T-cell (primary cell): ENCODE results near the gene WBP1L. TPM values are rescaled to one million over a fixed set of nuclear protein-coding genes. Genes with fewer than 3 reads are reported as not detected.
"Not testable (repeated sequence)": the region's sequence is repeated elsewhere in the genome, so short reads cannot be mapped to it uniquely, and the experiment has no call there.

Source experiments
- ATAC-seq, 4 experiments: fragments of 200-7000 bp in 3 of 4; fragments of 150-1000 bp in 1 of 4; cut with Tn5 transposase; replicated peaks in 1 of 4; 1 replicate in 3 of 4; 2 replicates in 1 of 4; pipeline ENCODE4 v1.10.0; 2021; ENCODE audit warnings: moderate library complexity in 3 of 4, mild to moderate bottlenecking in 2 of 4, moderate number of reproducible peaks in 1 of 4
- CTCF ChIA-PET, 2 donors: fragments of 300-600 bp; sonication (Branson Sonifier 250); formaldehyde crosslinking; loops; one replicate each; lab custom pipeline; 2022; ENCODE audit warnings: antibody characterized with exemption in 2 of 2; lab: Charles Lee
- POLR2A ChIA-PET, 2 donors: fragments of 300-600 bp; sonication (Branson Sonifier 250); formaldehyde crosslinking; loops; one replicate each; lab custom pipeline; 2022; ENCODE audit warnings: antibody characterized with exemption in 2 of 2; lab: Charles Lee
- DNase-seq, 35 experiments: peaks; one replicate each; pipeline versions ENCODE4 v3.0.0 to v3.0.0-alpha.2; 2013 to 2023
- H3K27ac ChIP-seq: one replicate; pipeline ENCODE4 v1.5.1; 2013; ENCODE audit warnings: low read length
- H3K27me3 ChIP-seq, 2 experiments: replicated peaks in 1 of 2; 1 replicate in 1 of 2; 2 replicates in 1 of 2; pipeline versions ENCODE4 v1.6.1 to v1.7.0; 2013; ENCODE audit warnings: low read length in 1 of 2, mixed read lengths in 1 of 2; ENCODE audit not compliant: control insufficient read depth in 2 of 2, insufficient read depth in 2 of 2; ENCODE audit errors: extremely low read depth in 1 of 2
- H3K36me3 ChIP-seq, 2 donors: 1 replicate in 1 of 2; 2 replicates in 1 of 2; pipeline versions ENCODE4 v1.6.1 to v1.7.0; 2013; ENCODE audit warnings: low read length in 1 of 2; ENCODE audit not compliant: control insufficient read depth in 2 of 2, insufficient read depth in 1 of 2; ENCODE audit errors: extremely low read depth in 1 of 2
- H3K4me1 ChIP-seq, 2 experiments: 1 replicate in 1 of 2; 2 replicates in 1 of 2; pipeline versions ENCODE4 v1.6.1 to v1.7.0; 2013; ENCODE audit warnings: low read length in 2 of 2, mixed read lengths in 1 of 2; ENCODE audit not compliant: insufficient read depth in 2 of 2, control insufficient read depth in 1 of 2; ENCODE audit errors: extremely low read depth in 1 of 2
- H3K4me3 ChIP-seq, 2 donors: 1 replicate in 1 of 2; 2 replicates in 1 of 2; pipeline versions ENCODE4 v1.5.1 to v1.7.0; 2013; ENCODE audit warnings: mild to moderate bottlenecking in 2 of 2, low read length in 1 of 2, moderate library complexity in 1 of 2; ENCODE audit not compliant: control insufficient read depth in 1 of 2; ENCODE audit errors: extremely low read depth in 1 of 2
- H3K9me3 ChIP-seq: 2 replicates; pipeline ENCODE4 v1.7.0; 2013
- H3K27ac Mint-ChIP-seq, 2 donors: one replicate each; pipeline ENCODE4 v1.8.0; 2020 to 2021; ENCODE audit warnings: mild to moderate bottlenecking in 2 of 2, mixed read lengths in 2 of 2
- H3K27me3 Mint-ChIP-seq, 2 donors: one replicate each; pipeline ENCODE4 v1.8.0; 2021 to 2022; ENCODE audit warnings: mixed read lengths in 2 of 2
- H3K36me3 Mint-ChIP-seq: one replicate; pipeline ENCODE4 v1.8.0; 2021; ENCODE audit warnings: mixed read lengths
- H3K4me1 Mint-ChIP-seq, 3 donors: one replicate each; pipeline ENCODE4 v1.8.0; 2020 to 2022; ENCODE audit warnings: mixed read lengths in 3 of 3, mild to moderate bottlenecking in 1 of 3
- H3K4me3 Mint-ChIP-seq, 3 donors: one replicate each; pipeline ENCODE4 v1.8.0; 2020 to 2022; ENCODE audit warnings: mild to moderate bottlenecking in 3 of 3, mixed read lengths in 3 of 3, moderate library complexity in 3 of 3
- H3K9me3 Mint-ChIP-seq, 3 donors: one replicate each; pipeline ENCODE4 v1.8.0; 2020 to 2022; ENCODE audit warnings: mixed read lengths in 3 of 3
- WGBS: methylation state at CpG from one replicate; pipeline ENCODE4 v1.1.5; 2013; ENCODE audit warnings: missing lambda C conversion rate; ENCODE audit not compliant: insufficient coverage; 5-methylcytosine and 5-hydroxymethylcytosine counted together
- total RNA-seq, 35 experiments: library from RNA in 6 of 35; stranded (reverse) in 6 of 35; fragments of 120-200 nt in 1 of 35; gene quantifications; one replicate each; pipeline versions ENCODE4 v1.2.1 to v1.2.4 and lab custom pipeline; 2013 to 2026

WBP1L gene
- total RNA-seq, 5 donors from 2014 or later (not counting 1 experiment from before 2014, with no cell fraction given): 20.0 to 38.5 (median 33.0) TPM

- ChIA-PET POLR2A (no interaction called here), CTCF (no interaction called here)
- Mint-ChIP-seq H3K27me3 (no peaks in the 10 kb centered on the region), H3K9me3 (no peaks in the 10 kb centered on the region), H3K4me1 (peaks cover 6 to 9% (median 7%) of the 10 kb centered on the region in 3 donors), H3K4me3 (no peak overlapping the region), H3K36me3 (no peaks in the 10 kb centered on the region), H3K27ac (no peak overlapping the region)
- WGBS: 100% methylated on average over 3 of the region's 9 CpGs
- Histone ChIP-seq H3K36me3 (no peaks in the 10 kb centered on the region), H3K27ac (no peak overlapping the region), H3K27me3 (no peaks in the 10 kb centered on the region), H3K4me1 (peaks cover 0 to 5% of the 10 kb centered on the region in 2 experiments), H3K4me3 (no peak overlapping the region), H3K9me3 (no peaks in the 10 kb centered on the region)
- no peak for DNase-seq
- no peak for ATAC-seq
Observed at GRCh38 chr10:102850025-102850518, 106.3 kb downstream of the WBP1L start.

- H3K27ac Mint-ChIP-seq, POLR2A ChIA-PET, H3K4me1 ChIP-seq: not testable (repeated sequence)
Observed at GRCh38 chr10:102853237-102853636, 109.5 kb downstream of the WBP1L start.

DNA sequence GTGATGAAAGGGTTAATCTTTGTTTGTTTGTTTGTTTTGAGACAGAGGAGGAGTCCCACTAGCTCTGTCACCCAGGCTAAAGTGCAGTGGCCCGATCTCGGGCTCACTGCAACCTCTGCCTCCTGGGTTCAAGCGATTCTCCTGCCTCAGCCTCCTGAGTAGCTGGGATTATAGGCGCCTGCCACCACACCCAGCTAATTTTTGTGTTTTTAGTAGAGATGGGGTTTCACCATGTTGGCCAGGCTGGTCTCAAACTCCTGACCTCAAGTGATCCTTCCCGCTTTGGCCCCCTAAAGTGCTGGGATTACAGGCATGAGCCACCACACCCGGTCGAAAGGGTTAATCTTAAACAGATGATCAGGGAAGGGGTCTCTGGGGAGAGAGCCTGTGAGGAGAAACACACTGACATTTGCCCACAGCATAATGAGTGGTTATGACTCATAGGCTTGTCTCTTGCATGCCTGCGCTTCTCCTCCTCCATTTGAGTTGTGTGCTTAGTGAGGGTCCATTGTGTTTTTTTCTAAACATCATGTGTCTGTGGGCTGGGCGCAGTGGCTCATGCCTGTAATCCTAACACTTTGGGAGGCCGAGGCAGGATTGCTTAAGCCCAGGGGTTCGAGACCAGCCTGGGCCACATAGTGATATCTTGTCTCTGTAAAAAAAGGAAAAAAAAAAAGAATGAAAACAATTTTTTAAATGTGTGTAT, 112.1 kb downstream of the WBP1L start:
- not testable (repeated sequence) for H3K4me3 Mint-ChIP-seq
- WGBS: 92% methylated on average over 6 of the region's 11 CpGs

More at GRCh38 chr10:102853237-102853636, 109.5 kb downstream of the WBP1L start:
- H3K9me3 Mint-ChIP-seq, H3K27ac ChIP-seq, H3K36me3 ChIP-seq, H3K27me3 ChIP-seq, DNase-seq, H3K9me3 ChIP-seq, CTCF ChIA-PET, ATAC-seq, H3K27me3 Mint-ChIP-seq, H3K4me3 ChIP-seq, H3K36me3 Mint-ChIP-seq, H3K4me3 Mint-ChIP-seq: not testable (repeated sequence)
- peaks cover 14 to 20% (median 18%) of the 10 kb centered on the region in 3 donors for H3K4me1 Mint-ChIP-seq
- 96% methylated on average over 2 of the region's 7 CpGs for WGBS

GRCh38 chr10:102856758-102857424, 113.1 kb downstream of the WBP1L start:
- Mint-ChIP-seq H3K9me3 (no peaks in the 10 kb centered on the region), H3K36me3 (peaks cover 13% of the 10 kb centered on the region), H3K27me3 (no peaks in the 10 kb centered on the region), H3K4me3 (no peak overlapping the region), H3K27ac (no peak overlapping the region), H3K4me1 (peaks cover 14 to 23% (median 20%) of the 10 kb centered on the region in 3 donors)
- Histone ChIP-seq H3K4me1 (peaks cover 0 to 8% of the 10 kb centered on the region in 2 experiments), H3K4me3 (no peak overlapping the region), H3K9me3 (no peaks in the 10 kb centered on the region), H3K27me3 (no peaks in the 10 kb centered on the region), H3K36me3 (peaks cover 0 to 14% of the 10 kb centered on the region in 2 donors), H3K27ac (no peak overlapping the region)
- no peak for DNase-seq
- WGBS: no CpG with 5 or more reads among the region's 3 CpGs
- no peak for ATAC-seq
- ChIA-PET CTCF (interaction anchor here (0.6 to 0.7 kb wide), 2 partner anchors 22 to 27 kb away, joined by 3 read pairs; no protein-coding TSS in a partner anchor), POLR2A (interaction anchor here in 1 of 2 donors (0.6 kb wide), 1 partner anchor 126 kb away, joined by 3 read pairs; no protein-coding TSS in a partner anchor)

More for the DNA sequence above, 112.1 kb downstream of the WBP1L start:
- H3K27me3 Mint-ChIP-seq, ATAC-seq, H3K4me1 ChIP-seq, H3K4me3 ChIP-seq, H3K27ac ChIP-seq, DNase-seq, POLR2A ChIA-PET, H3K9me3 Mint-ChIP-seq, H3K27me3 ChIP-seq, H3K27ac Mint-ChIP-seq, H3K9me3 ChIP-seq: not testable (repeated sequence)
- H3K36me3 Mint-ChIP-seq: peaks cover 11% of the 10 kb centered on the region
- CTCF ChIA-PET: interaction anchor here in 1 of 2 donors (0.7 to 0.9 kb wide), 2 partner anchors 8 to 21 kb away, joined by 3 to 4 read pairs; no protein-coding TSS in a partner anchor
- H3K36me3 ChIP-seq: peaks cover 0 to 11% of the 10 kb centered on the region in 2 donors
- H3K4me1 Mint-ChIP-seq: peaks cover 14 to 23% (median 20%) of the 10 kb centered on the region in 3 donors

GRCh38 chr10:102859911-102860310, 116.2 kb downstream of the WBP1L start:
- no peak overlapping the region for H3K27ac Mint-ChIP-seq
- peaks cover 0 to 3% of the 10 kb centered on the region in 2 experiments for H3K4me1 ChIP-seq
- no peak for DNase-seq
- H3K4me3 ChIP-seq: no peak overlapping the region
- H3K27me3 ChIP-seq: no peaks in the 10 kb centered on the region
- WGBS: 100% methylated on average over 2 of the region's 2 CpGs
- H3K27ac ChIP-seq: no peak overlapping the region
- ChIA-PET CTCF (no interaction called here), POLR2A (interaction anchor here in 1 of 2 donors (0.7 kb wide), 1 partner anchor 8 kb away, joined by 5 read pairs; no protein-coding TSS in a partner anchor)
- H3K4me3 Mint-ChIP-seq: no peak overlapping the region
- H3K4me1 Mint-ChIP-seq: peaks cover 8 to 14% (median 13%) of the 10 kb centered on the region in 3 donors
- H3K36me3 Mint-ChIP-seq: peaks cover 29% of the 10 kb centered on the region
- H3K36me3 ChIP-seq: peaks cover 4 to 27% of the 10 kb centered on the region in 2 donors
- no peaks in the 10 kb centered on the region for H3K27me3 Mint-ChIP-seq
- no peak for ATAC-seq
- H3K9me3 Mint-ChIP-seq: no peaks in the 10 kb centered on the region
- H3K9me3 ChIP-seq: no peaks in the 10 kb centered on the region

DNA sequence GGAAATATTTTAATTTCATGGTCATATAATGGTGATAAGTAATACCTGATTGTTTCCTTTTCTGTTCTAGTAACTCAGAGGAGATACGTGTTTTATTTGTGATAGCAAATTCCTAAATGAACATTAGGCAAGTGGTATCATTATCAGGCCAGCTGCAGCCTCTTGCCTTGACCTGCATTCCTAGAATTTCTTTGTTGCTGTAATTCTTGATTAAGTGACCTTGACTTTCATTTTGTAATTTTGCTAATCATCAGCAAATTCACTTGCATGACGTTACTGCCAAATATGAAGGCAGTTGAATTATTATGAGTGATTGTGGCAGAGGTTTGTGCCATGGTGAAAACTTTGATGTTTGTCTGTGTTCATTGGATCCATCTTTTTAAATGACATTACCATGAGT, 119.9 kb downstream of the WBP1L start:
- no CpG with 5 or more reads among the region's 2 CpGs for WGBS
- H3K27me3 Mint-ChIP-seq: peaks cover 0 to 2% of the 10 kb centered on the region in 2 donors
- no peak overlapping the region for H3K27ac ChIP-seq
- H3K4me1 ChIP-seq: no peaks in the 10 kb centered on the region
- no peak overlapping the region for H3K4me3 Mint-ChIP-seq
- DNase-seq (no peak), ATAC-seq (no peak)
- no peak overlapping the region for H3K4me3 ChIP-seq
- no peak overlapping the region for H3K27ac Mint-ChIP-seq
- H3K36me3 ChIP-seq: peaks cover 4 to 27% of the 10 kb centered on the region in 2 donors
- CTCF ChIA-PET: interaction anchor here in 1 of 2 donors (0.7 to 1.2 kb wide), 2 partner anchors 8 to 1652 kb away, joined by 4 read pairs; no protein-coding TSS in a partner anchor
- no peaks in the 10 kb centered on the region for H3K9me3 ChIP-seq
- H3K27me3 ChIP-seq: no peaks in the 10 kb centered on the region
- H3K36me3 Mint-ChIP-seq: peaks cover 41% of the 10 kb centered on the region
- no peaks in the 10 kb centered on the region for H3K9me3 Mint-ChIP-seq
- H3K4me1 Mint-ChIP-seq: peaks cover 0 to 5% (median under 1%) of the 10 kb centered on the region in 3 donors
- POLR2A ChIA-PET: no interaction called here
